NB4 (cell line): ENCODE results near the gene TMEM259.

Experiments used
- DNase-seq: peaks from one replicate; pipeline ENCODE4 v3.0.0; 2010; ENCODE audit warnings: low read depth
- H3K4me3 ChIP-seq: one replicate; pipeline ENCODE4 v1.5.1; 2011; ENCODE audit warnings: mild to moderate bottlenecking, low read depth, low read length, moderate library complexity
- MYC ChIP-seq: IDR thresholded peaks from 2 replicates; pipeline ENCODE4 v1.6.1; 2011; ENCODE audit warnings: low read depth, low read length
- POLR2A ChIP-seq: IDR thresholded peaks from 2 replicates; pipeline ENCODE4 v1.6.1; 2011; ENCODE audit warnings: mild to moderate bottlenecking; ENCODE audit not compliant: insufficient read length; ENCODE audit errors: extremely low read depth
- TF ChIP-seq, protein P1 (sequence below): IDR thresholded peaks from one replicate; pipeline ENCODE4 v1.5.1; 2012; ENCODE audit warnings: low read depth, low read length
- TF ChIP-seq, protein P2 (sequence below): IDR thresholded peaks from 2 replicates; pipeline ENCODE4 v1.6.1; 2011; ENCODE audit warnings: low read depth, low read length

TMEM259 gene

DNA sequence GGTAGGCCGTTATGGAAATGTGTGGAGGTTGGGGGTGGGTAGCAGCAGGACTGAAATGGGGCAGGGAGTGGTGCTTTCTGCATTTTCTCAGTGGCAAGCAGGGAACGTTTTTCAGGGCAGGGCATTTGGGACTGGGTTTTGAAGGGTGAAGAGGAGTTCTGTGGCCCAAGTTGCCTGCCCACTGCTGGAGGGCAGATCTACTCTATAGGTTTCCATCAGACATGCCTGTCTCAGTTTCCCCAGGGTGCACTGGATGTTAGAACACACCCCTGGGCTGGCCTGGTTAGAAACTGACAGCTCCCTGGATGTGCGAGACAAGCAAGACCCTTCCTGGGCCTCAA, 21.6 kb downstream of the TMEM259 start:
- no peak overlapping the region for H3K4me3 ChIP-seq
- TF ChIP-seq, protein P1, sequence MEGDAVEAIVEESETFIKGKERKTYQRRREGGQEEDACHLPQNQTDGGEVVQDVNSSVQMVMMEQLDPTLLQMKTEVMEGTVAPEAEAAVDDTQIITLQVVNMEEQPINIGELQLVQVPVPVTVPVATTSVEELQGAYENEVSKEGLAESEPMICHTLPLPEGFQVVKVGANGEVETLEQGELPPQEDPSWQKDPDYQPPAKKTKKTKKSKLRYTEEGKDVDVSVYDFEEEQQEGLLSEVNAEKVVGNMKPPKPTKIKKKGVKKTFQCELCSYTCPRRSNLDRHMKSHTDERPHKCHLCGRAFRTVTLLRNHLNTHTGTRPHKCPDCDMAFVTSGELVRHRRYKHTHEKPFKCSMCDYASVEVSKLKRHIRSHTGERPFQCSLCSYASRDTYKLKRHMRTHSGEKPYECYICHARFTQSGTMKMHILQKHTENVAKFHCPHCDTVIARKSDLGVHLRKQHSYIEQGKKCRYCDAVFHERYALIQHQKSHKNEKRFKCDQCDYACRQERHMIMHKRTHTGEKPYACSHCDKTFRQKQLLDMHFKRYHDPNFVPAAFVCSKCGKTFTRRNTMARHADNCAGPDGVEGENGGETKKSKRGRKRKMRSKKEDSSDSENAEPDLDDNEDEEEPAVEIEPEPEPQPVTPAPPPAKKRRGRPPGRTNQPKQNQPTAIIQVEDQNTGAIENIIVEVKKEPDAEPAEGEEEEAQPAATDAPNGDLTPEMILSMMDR = no peak
- TF ChIP-seq, protein P2, sequence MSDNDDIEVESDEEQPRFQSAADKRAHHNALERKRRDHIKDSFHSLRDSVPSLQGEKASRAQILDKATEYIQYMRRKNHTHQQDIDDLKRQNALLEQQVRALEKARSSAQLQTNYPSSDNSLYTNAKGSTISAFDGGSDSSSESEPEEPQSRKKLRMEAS = no peak
- TF ChIP-seq POLR2A (no peak), MYC (no peak)
- no peak for DNase-seq

DNA sequence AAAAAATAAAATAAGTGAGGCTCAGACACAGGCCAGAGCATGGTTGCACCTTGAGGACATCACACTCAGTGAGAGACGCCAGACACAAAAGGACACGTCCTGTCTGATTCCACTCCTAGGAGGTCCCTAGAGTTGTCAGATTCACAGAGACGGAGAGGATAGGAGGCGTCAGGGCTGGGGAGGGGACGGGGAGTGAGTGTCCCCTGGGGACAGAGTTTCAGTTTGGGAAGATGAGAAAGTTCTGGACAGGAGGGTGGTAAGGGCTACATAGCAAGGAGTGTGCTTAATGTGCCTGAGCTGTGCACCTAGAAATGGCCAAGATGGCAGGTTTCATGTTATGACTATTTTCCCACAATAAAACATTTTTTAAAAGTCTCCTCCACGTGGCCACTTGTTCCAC, 22.9 kb downstream of the TMEM259 start:
- H3K4me3 ChIP-seq = no peak overlapping the region
- DNase-seq = no peak
- TF ChIP-seq MYC (no peak), POLR2A (no peak)
- TF ChIP-seq, protein P2 = no peak
- TF ChIP-seq, protein P1 = no peak

DNA sequence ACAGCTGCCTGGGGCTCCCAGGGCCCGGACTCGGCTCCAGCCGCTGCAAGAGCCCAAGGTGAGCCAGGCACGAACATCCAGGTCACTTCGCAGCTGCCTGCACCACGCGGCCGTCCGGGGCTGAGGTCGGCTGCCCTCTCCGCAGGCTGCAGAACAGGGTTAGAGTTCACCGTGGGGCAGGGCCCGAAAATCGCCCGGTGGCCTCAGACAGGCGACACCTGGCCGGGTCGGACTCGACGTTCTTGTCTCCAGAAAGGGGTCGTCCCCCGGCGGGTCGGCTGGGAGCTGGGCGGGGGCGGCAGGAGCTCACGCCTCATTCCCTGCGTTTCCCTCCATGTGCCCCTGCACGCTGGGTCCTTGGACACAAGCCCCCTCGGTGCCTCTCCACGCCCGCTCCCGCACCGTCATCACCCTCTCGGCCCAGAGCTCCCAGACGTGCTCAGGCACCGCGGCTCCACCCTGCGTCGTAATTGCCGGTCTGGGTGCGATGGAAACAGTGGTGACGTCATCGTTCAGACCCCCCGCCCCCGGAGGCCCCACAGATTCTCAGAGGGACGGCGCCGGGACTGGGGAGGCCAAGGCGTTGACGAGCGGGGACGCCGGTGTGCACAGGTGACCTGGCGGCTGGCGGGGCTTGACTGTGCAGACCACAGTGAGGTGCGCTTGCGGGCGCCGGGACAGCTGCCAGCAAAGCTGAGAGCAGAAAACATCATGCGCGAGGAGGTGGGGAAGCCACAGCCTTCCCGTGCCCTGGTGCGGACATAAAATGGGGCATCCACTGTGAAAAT, 24.7 kb downstream of the TMEM259 start:
- TF ChIP-seq MYC (no peak), POLR2A (no peak)
- TF ChIP-seq, protein P2 = no peak
- TF ChIP-seq, protein P1 = no peak
- H3K4me3 ChIP-seq = no peak overlapping the region
- peak; percentile 52 for DNase-seq

DNA sequence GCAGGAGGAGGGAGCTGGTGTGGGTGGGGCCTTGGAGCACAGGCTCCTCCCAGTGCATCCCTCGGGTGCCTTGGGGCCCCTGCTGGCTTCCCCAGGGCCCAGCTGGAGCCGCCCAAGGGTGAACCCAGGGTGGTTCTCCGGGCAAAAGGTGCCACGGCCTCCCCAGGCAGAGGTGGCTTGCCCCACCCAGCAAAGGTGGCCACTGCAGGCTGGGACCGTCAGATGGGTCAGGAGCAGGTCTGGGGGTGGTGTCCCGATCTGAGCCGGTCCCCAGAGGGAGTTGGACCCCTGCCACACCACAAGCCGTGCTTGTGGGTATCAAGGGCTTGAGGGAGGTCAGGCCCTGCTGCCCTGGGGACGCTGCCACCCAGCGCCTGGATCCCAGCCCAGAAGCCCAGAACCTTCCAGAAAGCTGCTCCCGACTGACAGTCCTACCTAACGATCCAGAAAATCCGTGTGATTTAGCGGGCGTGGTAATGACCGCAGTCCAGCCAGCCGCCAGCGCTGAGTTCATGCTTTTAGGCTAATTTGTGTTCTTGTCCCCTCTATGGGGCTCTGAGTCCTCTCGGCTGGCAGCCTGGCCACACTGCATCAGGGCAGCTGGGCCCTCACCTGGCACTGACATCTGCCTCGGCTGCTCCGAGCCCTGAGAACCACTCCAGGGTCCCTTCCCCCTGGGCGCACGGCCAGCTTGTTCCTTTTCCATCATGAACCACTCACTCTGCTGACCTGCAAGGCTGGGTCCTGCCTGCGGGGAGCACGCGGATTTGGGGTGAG, 25.7 kb downstream of the TMEM259 start:
- TF ChIP-seq, protein P2 = no peak
- TF ChIP-seq POLR2A (no peak), MYC (no peak)
- TF ChIP-seq, protein P1 = no peak
- no peak overlapping the region for H3K4me3 ChIP-seq
- no peak for DNase-seq

DNA sequence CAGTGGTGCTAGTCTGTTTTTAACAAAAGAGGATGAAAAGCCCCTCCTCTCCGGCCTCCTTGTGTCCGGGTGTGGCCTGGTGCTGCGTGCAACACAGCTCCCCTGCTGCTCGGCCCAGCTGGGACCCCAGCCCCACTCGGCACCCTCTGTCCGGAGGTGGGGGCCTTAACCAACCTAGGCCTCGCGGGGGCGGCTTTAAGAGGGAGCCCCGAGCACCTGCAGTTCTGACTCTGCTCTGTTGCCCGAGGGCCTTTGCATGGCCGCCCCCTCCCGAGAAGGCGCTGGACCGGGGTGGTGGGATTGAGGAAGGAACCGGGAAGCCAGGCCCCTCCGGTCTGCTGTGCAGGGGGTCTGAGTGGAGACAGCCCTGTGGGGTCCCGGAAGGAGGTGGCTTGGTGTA, 26.4 kb downstream of the TMEM259 start:
- DNase-seq = no peak
- TF ChIP-seq, protein P2 = no peak
- TF ChIP-seq MYC (no peak), POLR2A (no peak)
- TF ChIP-seq, protein P1 = no peak
- no peak overlapping the region for H3K4me3 ChIP-seq
